ENCODE data around the gene SEC22A.

DNA sequence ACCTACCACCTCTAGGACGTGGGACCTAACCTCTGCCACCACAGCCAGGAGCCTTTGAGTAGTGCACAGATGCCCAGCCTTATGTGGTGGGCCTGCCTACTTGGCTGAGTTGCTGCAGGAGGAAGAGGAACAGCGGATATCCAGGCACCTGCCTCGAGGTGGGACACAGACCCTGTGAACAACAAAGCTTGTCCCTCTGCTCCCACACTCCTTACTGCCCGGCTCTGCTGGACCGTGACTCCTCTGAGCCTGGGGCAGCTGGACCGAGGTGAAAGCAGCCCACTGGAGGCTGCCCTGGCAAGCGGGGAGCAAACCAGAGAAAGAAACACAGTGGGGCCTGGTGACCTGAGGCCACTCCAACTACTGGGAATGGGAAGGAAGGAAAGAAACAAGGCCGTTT is 97.8 kb downstream of the SEC22A start:
- TF ChIP-seq, protein P1, sequence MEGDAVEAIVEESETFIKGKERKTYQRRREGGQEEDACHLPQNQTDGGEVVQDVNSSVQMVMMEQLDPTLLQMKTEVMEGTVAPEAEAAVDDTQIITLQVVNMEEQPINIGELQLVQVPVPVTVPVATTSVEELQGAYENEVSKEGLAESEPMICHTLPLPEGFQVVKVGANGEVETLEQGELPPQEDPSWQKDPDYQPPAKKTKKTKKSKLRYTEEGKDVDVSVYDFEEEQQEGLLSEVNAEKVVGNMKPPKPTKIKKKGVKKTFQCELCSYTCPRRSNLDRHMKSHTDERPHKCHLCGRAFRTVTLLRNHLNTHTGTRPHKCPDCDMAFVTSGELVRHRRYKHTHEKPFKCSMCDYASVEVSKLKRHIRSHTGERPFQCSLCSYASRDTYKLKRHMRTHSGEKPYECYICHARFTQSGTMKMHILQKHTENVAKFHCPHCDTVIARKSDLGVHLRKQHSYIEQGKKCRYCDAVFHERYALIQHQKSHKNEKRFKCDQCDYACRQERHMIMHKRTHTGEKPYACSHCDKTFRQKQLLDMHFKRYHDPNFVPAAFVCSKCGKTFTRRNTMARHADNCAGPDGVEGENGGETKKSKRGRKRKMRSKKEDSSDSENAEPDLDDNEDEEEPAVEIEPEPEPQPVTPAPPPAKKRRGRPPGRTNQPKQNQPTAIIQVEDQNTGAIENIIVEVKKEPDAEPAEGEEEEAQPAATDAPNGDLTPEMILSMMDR (IDR thresholded peaks at IDR 0.05) = no peak
- no peak for TF ChIP-seq POLR2A (IDR thresholded peaks at IDR 0.05)

Measured in adrenal gland (tissue), 5 donors.